Measurements from ENCODE around the gene ALG12. TPM values are rescaled to one million over a fixed set of nuclear protein-coding genes. Genes with fewer than 3 reads are reported as not detected.
A peak's percentile ranks its signal among the peaks of the same experiment; 100 is the strongest.

Gene ALG12
- total RNA-seq, 2 experiments from 2014 or later, result 21.4 to 28.5 TPM

DNA sequence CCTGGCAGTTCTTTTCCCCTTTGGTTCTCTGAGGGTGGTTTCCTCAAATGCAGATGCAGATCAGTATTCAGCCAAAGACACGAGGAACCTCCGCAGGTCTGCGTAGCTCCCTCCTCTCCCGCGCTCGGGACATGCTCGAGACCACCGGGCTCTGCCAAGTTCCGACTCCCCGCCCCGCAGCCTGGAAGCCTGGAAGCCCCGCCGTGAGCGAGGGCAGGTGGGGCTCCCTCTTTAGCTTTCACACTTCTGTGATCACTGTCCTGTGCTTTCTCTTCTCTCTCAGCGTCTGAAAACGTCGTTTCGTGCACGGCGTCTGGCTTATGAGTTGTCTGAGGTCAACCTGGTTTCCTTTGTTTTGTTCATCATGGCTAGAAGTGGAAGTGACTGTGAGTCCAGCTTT is 38.0 kb downstream of the ALG12 start:
- POLR2A ChIA-PET, result no interaction called here
- Mint-ChIP-seq H3K27ac (peak overlapping the region; percentile 77), H3K27me3 (no peaks in the 10 kb centered on the region), H3K9me3 (no peaks in the 10 kb centered on the region), H3K4me1 (peaks cover 42% of the 10 kb centered on the region), H3K36me3 (ENCODE audit: low read depth) (peaks cover 31% of the 10 kb centered on the region), H3K4me3 (peak overlapping the region; percentile 28)
- CTCF ChIA-PET, result interaction anchor here (0.8 to 1.1 kb wide), 2 partner anchors 10 to 150 kb away, joined by 3 to 4 read pairs; no protein-coding TSS in a partner anchor
- peak; percentile 40 for DNase-seq

GRCh38 chr22:49879871-49880270 is 38.4 kb downstream of the ALG12 start:
- H3K4me3 Mint-ChIP-seq, result peak overlapping the region; percentile 28
- peak overlapping the region; percentile 77 for H3K27ac Mint-ChIP-seq
- no peaks in the 10 kb centered on the region for H3K9me3 Mint-ChIP-seq
- ChIA-PET CTCF (interaction anchor here (0.8 to 1.1 kb wide), 2 partner anchors 9 to 150 kb away, joined by 3 to 4 read pairs; no protein-coding TSS in a partner anchor), POLR2A (interaction anchor here (0.5 to 0.7 kb wide), 2 partner anchors 20 to 37 kb away, joined by 3 to 6 read pairs; no protein-coding TSS in a partner anchor)
- no peak for DNase-seq
- H3K36me3 Mint-ChIP-seq (ENCODE audit: low read depth), result peaks cover 34% of the 10 kb centered on the region
- no peaks in the 10 kb centered on the region for H3K27me3 Mint-ChIP-seq
- H3K4me1 Mint-ChIP-seq, result peaks cover 42% of the 10 kb centered on the region

- POLR2A ChIA-PET, result no interaction called here
- H3K9me3 Mint-ChIP-seq, result no peaks in the 10 kb centered on the region
Measured at GRCh38 chr22:49878206-49878605, 40.0 kb downstream of the ALG12 start.

GRCh38 chr22:49877642-49878041 is 40.6 kb downstream of the ALG12 start:
- H3K9me3 Mint-ChIP-seq, result no peaks in the 10 kb centered on the region
- no peaks in the 10 kb centered on the region for H3K27me3 Mint-ChIP-seq
- DNase-seq, result no peak
- no peak overlapping the region for H3K4me3 Mint-ChIP-seq
- H3K27ac Mint-ChIP-seq, result no peak overlapping the region
- POLR2A ChIA-PET, result no interaction called here
- peaks cover 31% of the 10 kb centered on the region for H3K36me3 Mint-ChIP-seq (ENCODE audit: low read depth)
- CTCF ChIA-PET, result interaction anchor here (1.1 kb wide), 1 partner anchor 29 kb away, joined by 3 read pairs; no protein-coding TSS in a partner anchor
- peaks cover 42% of the 10 kb centered on the region for H3K4me1 Mint-ChIP-seq

More at GRCh38 chr22:49878206-49878605, 40.0 kb downstream of the ALG12 start:
- Mint-ChIP-seq H3K27ac (no peak overlapping the region), H3K36me3 (ENCODE audit: low read depth) (peaks cover 31% of the 10 kb centered on the region), H3K4me1 (peaks cover 42% of the 10 kb centered on the region), H3K27me3 (no peaks in the 10 kb centered on the region), H3K4me3 (no peak overlapping the region)
- no peak for DNase-seq
- CTCF ChIA-PET, result no interaction called here

- Mint-ChIP-seq H3K4me3 (no peak overlapping the region), H3K27ac (no peak overlapping the region), H3K36me3 (ENCODE audit: low read depth) (peaks cover 48% of the 10 kb centered on the region), H3K4me1 (peaks cover 35% of the 10 kb centered on the region), H3K9me3 (peaks cover 14% of the 10 kb centered on the region), H3K27me3 (no peaks in the 10 kb centered on the region)
- no peak for DNase-seq
- ChIA-PET CTCF (interaction anchor here (0.6 kb wide), 1 partner anchor 9 kb away, joined by 3 read pairs; no protein-coding TSS in a partner anchor), POLR2A (no interaction called here)
Measured at GRCh38 chr22:49873228-49873940, 44.9 kb downstream of the ALG12 start.

DNA sequence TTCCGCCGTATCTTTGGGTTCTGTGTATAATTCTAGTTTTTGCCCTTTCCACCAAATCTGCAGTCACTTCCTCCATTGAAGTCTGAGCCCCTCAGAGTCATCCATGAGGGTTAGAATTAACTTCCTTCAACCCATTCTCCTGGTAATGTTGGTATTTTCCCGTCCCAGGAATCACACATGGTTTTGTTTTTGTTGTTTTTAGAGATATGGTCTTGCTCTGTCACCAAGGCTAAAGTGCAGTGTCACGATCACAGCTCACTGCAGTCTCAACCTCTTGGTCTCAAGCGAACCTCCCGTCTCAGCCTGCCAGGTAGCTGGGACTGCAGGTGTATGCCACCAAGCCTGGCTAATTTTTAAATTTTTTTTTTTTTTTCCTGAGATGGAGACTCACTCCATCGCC is 45.9 kb downstream of the ALG12 start:
- peaks cover 40% of the 10 kb centered on the region for H3K4me1 Mint-ChIP-seq
- H3K9me3 Mint-ChIP-seq, result peaks cover 17% of the 10 kb centered on the region
- H3K27ac Mint-ChIP-seq, result no peak overlapping the region
- ChIA-PET POLR2A (no interaction called here), CTCF (interaction anchor here (1.3 kb wide), 1 partner anchor 34 kb away, joined by 3 read pairs; no protein-coding TSS in a partner anchor)
- no peak overlapping the region for H3K4me3 Mint-ChIP-seq
- no peak for DNase-seq
- no peaks in the 10 kb centered on the region for H3K27me3 Mint-ChIP-seq
- H3K36me3 Mint-ChIP-seq (ENCODE audit: low read depth), result peaks cover 52% of the 10 kb centered on the region

- POLR2A ChIA-PET, result no interaction called here
- peaks cover 48% of the 10 kb centered on the region for H3K4me1 Mint-ChIP-seq
- H3K36me3 Mint-ChIP-seq (ENCODE audit: low read depth), result peaks cover 56% of the 10 kb centered on the region
- no peak overlapping the region for H3K27ac Mint-ChIP-seq
- CTCF ChIA-PET, result interaction anchor here (1.2 to 1.4 kb wide), 5 partner anchors 14 to 33 kb away, joined by 3 to 5 read pairs (median 3); no protein-coding TSS in a partner anchor
- peaks cover 24% of the 10 kb centered on the region for H3K9me3 Mint-ChIP-seq
- H3K4me3 Mint-ChIP-seq, result no peak overlapping the region
- H3K27me3 Mint-ChIP-seq, result no peaks in the 10 kb centered on the region
- no peak for DNase-seq
Measured at GRCh38 chr22:49871482-49871881, 46.8 kb downstream of the ALG12 start.

GRCh38 chr22:49869845-49870712 is 48.2 kb downstream of the ALG12 start:
- CTCF ChIA-PET, result interaction anchor here (1.4 kb wide), 3 partner anchors 10 to 24 kb away, joined by 3 to 5 read pairs (median 4); no protein-coding TSS in a partner anchor
- DNase-seq, result peak; percentile 19
- H3K4me1 Mint-ChIP-seq, result peaks cover 54% of the 10 kb centered on the region
- no peak overlapping the region for H3K4me3 Mint-ChIP-seq
- H3K9me3 Mint-ChIP-seq, result peaks cover 34% of the 10 kb centered on the region
- peak overlapping the region; percentile 78 for H3K27ac Mint-ChIP-seq
- H3K27me3 Mint-ChIP-seq, result no peaks in the 10 kb centered on the region
- peaks cover 60% of the 10 kb centered on the region for H3K36me3 Mint-ChIP-seq (ENCODE audit: low read depth)
- POLR2A ChIA-PET, result no interaction called here

GRCh38 chr22:49869086-49869830 is 49.0 kb downstream of the ALG12 start:
- H3K36me3 Mint-ChIP-seq (ENCODE audit: low read depth), result peaks cover 58% of the 10 kb centered on the region
- H3K4me3 Mint-ChIP-seq, result no peak overlapping the region
- H3K4me1 Mint-ChIP-seq, result peaks cover 56% of the 10 kb centered on the region
- peaks cover 34% of the 10 kb centered on the region for H3K9me3 Mint-ChIP-seq
- no peak overlapping the region for H3K27ac Mint-ChIP-seq
- ChIA-PET POLR2A (no interaction called here), CTCF (interaction anchor here (0.6 kb wide), 1 partner anchor 12 kb away, joined by 3 read pairs; no protein-coding TSS in a partner anchor)
- no peak for DNase-seq
- H3K27me3 Mint-ChIP-seq, result no peaks in the 10 kb centered on the region

GRCh38 chr22:49867303-49868265 is 50.7 kb downstream of the ALG12 start:
- Mint-ChIP-seq H3K4me1 (peaks cover 62% of the 10 kb centered on the region), H3K4me3 (peak overlapping the region; percentile 5), H3K27ac (peak overlapping the region; percentile 50), H3K27me3 (no peaks in the 10 kb centered on the region), H3K36me3 (ENCODE audit: low read depth) (peaks cover 62% of the 10 kb centered on the region), H3K9me3 (peaks cover 34% of the 10 kb centered on the region)
- POLR2A ChIA-PET, result no interaction called here
- CTCF ChIA-PET, result interaction anchor here (0.7 to 0.8 kb wide), 3 partner anchors 11 to 38 kb away, joined by 3 read pairs; no protein-coding TSS in a partner anchor
- DNase-seq, result no peak

- peak overlapping the region; percentile 36 for H3K27ac Mint-ChIP-seq
- peaks cover 34% of the 10 kb centered on the region for H3K9me3 Mint-ChIP-seq
- no peak for DNase-seq
- CTCF ChIA-PET, result no interaction called here
- peaks cover 66% of the 10 kb centered on the region for H3K4me1 Mint-ChIP-seq
- H3K4me3 Mint-ChIP-seq, result no peak overlapping the region
- no peaks in the 10 kb centered on the region for H3K27me3 Mint-ChIP-seq
- peaks cover 65% of the 10 kb centered on the region for H3K36me3 Mint-ChIP-seq (ENCODE audit: low read depth)
- POLR2A ChIA-PET, result no interaction called here
Measured at GRCh38 chr22:49866646-49867045, 51.6 kb downstream of the ALG12 start.
